Skeletal muscle satellite cell (primary cell): ENCODE measurements around the gene APEX2.

Source experiments
- H3K27me3 ChIP-seq: 2 replicates; pipeline ENCODE4 v1.7.0; 2013; ENCODE audit warnings: low read length; ENCODE audit not compliant: control insufficient read depth, insufficient read depth
- H3K36me3 ChIP-seq: 2 replicates; pipeline ENCODE4 v1.7.0; 2013; ENCODE audit warnings: mild to moderate bottlenecking, control low read depth, low read length; ENCODE audit not compliant: insufficient read depth
- H3K4me1 ChIP-seq: 2 replicates; pipeline ENCODE4 v1.7.0; 2013; ENCODE audit warnings: low read length; ENCODE audit not compliant: control insufficient read depth, insufficient read depth
- H3K4me2 ChIP-seq: 2 replicates; pipeline ENCODE4 v1.7.0; 2013; ENCODE audit warnings: mild to moderate bottlenecking, low read length
- H3K4me3 ChIP-seq: 2 replicates; pipeline ENCODE4 v1.7.0; 2013; ENCODE audit warnings: low read length
- H3K9ac ChIP-seq: 2 replicates; pipeline ENCODE4 v1.7.0; 2013; ENCODE audit warnings: mild to moderate bottlenecking, low read depth, low read length, moderate library complexity
- H3K9me3 ChIP-seq: replicated peaks from 2 replicates; pipeline ENCODE4 v1.7.0; 2013; ENCODE audit warnings: mild to moderate bottlenecking, control low read depth, low read length

Gene APEX2

GRCh38 chrX:54994099-54994498 lies 6.1 kb upstream of the APEX2 start, which contains the start of gene PFKFB1:
TSS of gene PFKFB1 (minus strand) at chrX:54994188. CDS start at chrX:54994007, 181 bp downstream.
- no peak within 1 kb of the TSS for H3K9ac ChIP-seq
- H3K4me3 ChIP-seq = no peak within 1 kb of the TSS
- H3K27me3 ChIP-seq = peaks cover 10% of the 10 kb centered on the region
- H3K36me3 ChIP-seq = no peaks in the 10 kb centered on the region
- H3K4me1 ChIP-seq = no peaks in the 10 kb centered on the region
- H3K9me3 ChIP-seq = no peaks in the 10 kb centered on the region
- no peak within 1 kb of the TSS for H3K4me2 ChIP-seq

DNA sequence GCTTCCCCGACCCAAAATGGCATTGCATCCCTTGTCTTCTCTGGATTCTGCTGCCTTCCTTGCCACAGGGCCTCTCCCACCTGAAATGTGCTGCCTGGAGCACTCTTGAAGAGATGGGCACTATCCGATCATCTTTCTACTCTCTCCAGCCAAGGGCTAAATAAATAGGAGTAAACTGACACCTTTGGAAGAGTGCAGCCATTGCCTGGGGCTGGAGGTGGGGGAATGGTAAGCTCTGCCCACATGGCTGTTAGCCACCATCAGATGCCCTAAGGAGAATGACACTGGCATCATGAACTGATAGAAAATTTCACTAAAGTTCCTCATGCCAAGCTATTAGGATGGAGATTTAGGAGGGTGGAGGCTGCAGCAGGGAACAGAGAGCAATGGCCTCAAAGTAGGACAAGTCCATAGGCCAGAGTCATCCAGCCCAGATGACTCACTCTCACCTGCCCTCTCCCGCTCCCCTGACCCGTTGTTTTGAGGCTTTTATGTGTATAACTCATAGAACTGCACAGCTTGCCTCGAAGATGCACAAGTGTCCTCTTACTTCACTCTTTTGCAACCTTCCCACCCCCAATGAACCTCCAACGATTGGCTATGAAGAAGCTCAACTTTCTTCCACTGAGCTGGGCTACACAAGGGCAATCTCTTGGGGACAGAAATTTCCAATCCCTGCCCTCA lies 5.4 kb upstream of the APEX2 start:
- Histone ChIP-seq H3K4me3 (no peak overlapping the region), H3K9ac (no peak overlapping the region), H3K9me3 (no peaks in the 10 kb centered on the region), H3K4me2 (no peak overlapping the region), H3K36me3 (no peaks in the 10 kb centered on the region), H3K27me3 (peaks cover 10% of the 10 kb centered on the region), H3K4me1 (no peaks in the 10 kb centered on the region)

GRCh38 chrX:54995621-54996020 lies 4.5 kb upstream of the APEX2 start:
- Histone ChIP-seq H3K9me3 (no peaks in the 10 kb centered on the region), H3K36me3 (no peaks in the 10 kb centered on the region), H3K9ac (no peak overlapping the region), H3K4me2 (no peak overlapping the region), H3K4me3 (no peak overlapping the region), H3K27me3 (peaks cover 10% of the 10 kb centered on the region), H3K4me1 (no peaks in the 10 kb centered on the region)

DNA sequence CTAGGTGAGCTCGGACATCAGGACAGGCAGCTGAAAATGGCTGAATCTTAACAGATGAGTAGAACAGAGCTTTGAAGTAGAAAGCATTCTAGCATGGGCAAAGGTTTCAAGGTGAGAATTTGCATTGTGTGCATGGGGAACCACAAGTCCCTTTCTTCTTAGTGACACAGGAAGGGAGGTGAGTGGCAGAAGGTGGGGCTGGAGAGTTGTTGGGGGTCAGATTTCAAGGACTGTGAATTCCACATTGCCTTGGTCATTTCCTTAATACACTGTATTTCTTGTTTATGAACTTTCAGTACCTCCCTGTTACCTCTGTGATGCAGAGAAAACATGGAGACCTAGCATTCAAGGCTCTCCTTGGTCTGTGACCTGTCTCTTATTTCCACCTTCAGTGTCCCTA lies 4.1 kb downstream of the APEX2 start:
- H3K4me3 ChIP-seq = no peak overlapping the region
- H3K4me2 ChIP-seq = no peak overlapping the region
- no peaks in the 10 kb centered on the region for H3K9me3 ChIP-seq
- no peaks in the 10 kb centered on the region for H3K27me3 ChIP-seq
- no peak overlapping the region for H3K9ac ChIP-seq
- H3K36me3 ChIP-seq = peaks cover 18% of the 10 kb centered on the region
- peaks cover 4% of the 10 kb centered on the region for H3K4me1 ChIP-seq

DNA sequence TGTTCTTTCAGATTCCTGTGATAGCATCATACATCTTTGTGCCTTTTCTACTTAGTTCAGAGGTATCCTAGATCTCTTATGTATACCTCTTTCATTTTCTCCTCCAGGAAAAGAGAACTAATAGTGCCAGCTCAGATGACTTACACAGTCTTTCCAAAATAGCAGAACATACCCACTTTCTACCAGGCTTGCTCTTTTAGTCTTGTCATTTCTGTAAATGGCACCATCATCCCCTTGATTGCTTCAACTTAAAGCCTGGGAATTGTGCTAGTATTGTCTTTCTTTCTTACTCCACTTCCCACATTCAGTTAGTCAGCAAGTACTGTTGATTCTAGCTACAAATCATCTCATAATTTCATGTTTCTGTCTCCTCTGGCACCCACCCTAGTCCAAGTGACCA lies 5.1 kb downstream of the APEX2 start:
- Histone ChIP-seq H3K9ac (no peak overlapping the region), H3K4me1 (peaks cover 4% of the 10 kb centered on the region), H3K4me2 (no peak overlapping the region), H3K4me3 (no peak overlapping the region), H3K36me3 (peaks cover 18% of the 10 kb centered on the region), H3K27me3 (no peaks in the 10 kb centered on the region), H3K9me3 (no peaks in the 10 kb centered on the region)

GRCh38 chrX:55006827-55007621 lies 6.9 kb downstream of the APEX2 start:
- H3K36me3 ChIP-seq = peaks cover 18% of the 10 kb centered on the region
- H3K4me3 ChIP-seq = no peak overlapping the region
- H3K9ac ChIP-seq = no peak overlapping the region
- H3K9me3 ChIP-seq = no peaks in the 10 kb centered on the region
- no peak overlapping the region for H3K4me2 ChIP-seq
- peaks cover 4% of the 10 kb centered on the region for H3K4me1 ChIP-seq
- H3K27me3 ChIP-seq = no peaks in the 10 kb centered on the region

DNA sequence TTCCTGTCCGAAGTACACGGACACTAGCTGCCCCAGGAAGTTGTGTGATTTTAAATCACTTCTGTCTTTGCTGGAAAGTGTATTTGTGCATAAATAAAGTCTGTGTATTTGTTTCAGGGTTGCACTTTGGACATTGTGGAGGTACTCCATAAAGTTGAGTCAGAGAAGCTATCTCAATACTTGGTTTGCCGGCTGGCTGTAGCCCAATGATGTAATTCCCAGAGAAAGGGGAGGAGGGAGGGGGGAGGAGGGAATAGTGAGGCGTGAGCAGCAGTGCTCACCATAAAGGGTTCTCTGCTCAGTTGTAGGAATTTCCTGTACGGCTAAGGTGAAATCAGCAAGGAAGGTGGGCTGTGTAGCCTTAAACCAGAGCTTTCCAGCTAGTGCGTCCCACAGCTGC lies 7.5 kb downstream of the APEX2 start:
- peaks cover 18% of the 10 kb centered on the region for H3K36me3 ChIP-seq
- no peaks in the 10 kb centered on the region for H3K9me3 ChIP-seq
- no peak overlapping the region for H3K4me2 ChIP-seq
- H3K4me3 ChIP-seq = no peak overlapping the region
- no peak overlapping the region for H3K9ac ChIP-seq
- peaks cover 4% of the 10 kb centered on the region for H3K4me1 ChIP-seq
- H3K27me3 ChIP-seq = no peaks in the 10 kb centered on the region

DNA sequence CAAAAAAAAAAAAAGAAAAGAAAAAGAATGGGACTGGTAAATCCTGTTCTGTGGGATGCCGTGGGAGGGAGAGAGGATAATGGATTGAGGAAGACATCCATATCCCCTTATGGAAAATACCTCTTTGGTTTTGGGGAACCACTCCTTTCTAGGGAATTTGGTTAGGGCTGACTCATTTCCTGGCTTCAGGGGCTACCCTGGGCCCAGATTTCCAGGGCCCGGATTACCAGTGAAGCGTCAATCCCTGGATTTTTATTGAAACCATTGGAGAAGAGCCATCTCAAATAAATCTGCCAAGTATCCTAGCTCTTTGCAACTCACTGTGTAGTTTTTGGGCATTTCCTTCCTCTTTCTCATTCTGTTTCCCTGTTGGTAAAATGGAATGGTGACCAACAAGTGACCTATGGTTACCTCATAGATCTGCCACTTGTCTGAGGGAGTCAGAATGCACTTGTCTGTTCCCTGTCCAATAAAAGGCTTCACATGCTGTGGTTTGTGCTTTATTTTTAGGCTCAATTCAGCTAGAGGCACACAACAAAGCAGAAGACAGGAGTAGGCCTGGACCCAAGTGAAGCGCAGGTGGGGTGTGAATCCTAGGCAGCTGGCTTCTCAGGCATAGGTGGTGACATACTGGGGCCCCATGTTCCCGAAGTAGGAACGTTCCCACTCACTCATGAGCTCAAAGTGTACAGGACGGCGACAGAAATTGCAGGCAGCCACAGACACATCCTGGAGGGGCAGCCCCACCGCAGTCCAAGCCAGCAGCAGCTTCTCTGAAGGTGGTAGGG lies 8.6 kb downstream of the APEX2 start:
- H3K36me3 ChIP-seq = peaks cover 10% of the 10 kb centered on the region
- no peaks in the 10 kb centered on the region for H3K9me3 ChIP-seq
- H3K4me2 ChIP-seq = no peak overlapping the region
- no peak overlapping the region for H3K9ac ChIP-seq
- no peak overlapping the region for H3K4me3 ChIP-seq
- H3K4me1 ChIP-seq = peaks cover 4% of the 10 kb centered on the region
- H3K27me3 ChIP-seq = no peaks in the 10 kb centered on the region

GRCh38 chrX:55011294-55011693 lies 11.1 kb downstream of the APEX2 start:
- Histone ChIP-seq H3K27me3 (no peaks in the 10 kb centered on the region), H3K4me2 (no peak overlapping the region), H3K4me3 (no peak overlapping the region), H3K4me1 (peaks cover 4% of the 10 kb centered on the region), H3K36me3 (peaks cover 1% of the 10 kb centered on the region), H3K9me3 (no peaks in the 10 kb centered on the region), H3K9ac (no peak overlapping the region)

- Histone ChIP-seq H3K4me3 (no peak overlapping the region), H3K27me3 (peaks cover 10% of the 10 kb centered on the region), H3K9ac (no peak overlapping the region), H3K36me3 (no peaks in the 10 kb centered on the region), H3K4me1 (no peaks in the 10 kb centered on the region), H3K4me2 (no peak overlapping the region), H3K9me3 (no peaks in the 10 kb centered on the region)
Measured at GRCh38 chrX:55014897-55015299, 14.7 kb downstream of the APEX2 start.

DNA sequence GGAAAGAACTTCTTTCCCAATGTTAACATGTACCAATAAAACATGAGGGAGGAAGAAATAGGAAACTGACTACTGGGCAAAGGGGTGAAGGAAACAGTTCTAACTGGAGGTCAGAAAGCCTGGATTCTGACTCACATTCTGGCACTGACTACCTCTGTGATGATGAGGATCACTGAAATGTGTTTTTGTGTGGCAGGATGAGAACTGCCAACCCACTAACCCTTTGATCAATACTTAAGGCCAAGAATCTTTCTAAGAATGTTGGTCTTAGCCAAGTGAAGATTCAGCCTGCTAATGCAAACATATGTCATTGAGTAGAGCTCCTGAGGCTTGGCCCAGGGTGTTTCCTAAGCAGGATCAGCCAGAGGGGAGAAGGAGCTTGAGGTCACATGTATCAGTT lies 26.0 kb downstream of the APEX2 start:
- H3K4me3 ChIP-seq = no peak overlapping the region
- H3K36me3 ChIP-seq = no peaks in the 10 kb centered on the region
- no peak overlapping the region for H3K4me2 ChIP-seq

More for the DNA sequence above, 26.0 kb downstream of the APEX2 start:
- Histone ChIP-seq H3K27me3 (peaks cover 12% of the 10 kb centered on the region), H3K9me3 (no peaks in the 10 kb centered on the region), H3K4me1 (no peaks in the 10 kb centered on the region), H3K9ac (no peak overlapping the region)
